ENCODE results near the gene RHOBTB1. TPM values are rescaled to one million over a fixed set of nuclear protein-coding genes. Genes with fewer than 3 reads are reported as not detected.

Gene RHOBTB1
- total RNA-seq, 1 experiment from 2014 or later, result 2.5 TPM

- H2AFZ ChIP-seq (ENCODE audit: low read length), result no peak overlapping the region
- H3K27me3 ChIP-seq (ENCODE audit: insufficient read depth, low read length), result no peaks in the 10 kb centered on the region
- H3K9ac ChIP-seq (ENCODE audit: extremely low read depth, insufficient read length, low read length), result no peak overlapping the region
- no peak overlapping the region for H3T11ph ChIP-seq (ENCODE audit: low read length)
- H3K23ac ChIP-seq (ENCODE audit: insufficient read length, low read depth, low read length), result no peak overlapping the region
- H4K20me1 ChIP-seq (ENCODE audit: control insufficient read depth, insufficient read depth, insufficient read length), result no peaks in the 10 kb centered on the region
- H3K4me2 ChIP-seq (ENCODE audit: insufficient read depth, insufficient read length, low read length), result no peak overlapping the region
- H2BK12ac ChIP-seq (ENCODE audit: insufficient read length, low read depth, low read length), result no peak overlapping the region
- no peak overlapping the region for H4K91ac ChIP-seq (ENCODE audit: insufficient read length, low read depth, low read length)
- Mint-ChIP-seq H3K4me1 (no peaks in the 10 kb centered on the region), H3K36me3 (ENCODE audit: insufficient read depth in 1 of 3, low read depth in 3 of 3) (no peaks in the 10 kb centered on the region), H3K27ac (no peak overlapping the region), H3K27me3 (ENCODE audit: low read depth) (peaks cover 3% of the 10 kb centered on the region; the same call in 1 of the 2 replicates), H3K9me3 (no peaks in the 10 kb centered on the region), H3K4me3 (no peak overlapping the region)
- no peaks in the 10 kb centered on the region for H3K79me2 ChIP-seq (ENCODE audit: insufficient read depth, low read length)
- no peak overlapping the region for H3K18ac ChIP-seq (ENCODE audit: insufficient read length, low read depth, low read length)
- no peak overlapping the region for H4K8ac ChIP-seq (replicated peaks; ENCODE audit: insufficient read length, low read depth, low read length)
- no peak overlapping the region for H4K5ac ChIP-seq (ENCODE audit: insufficient read length, low read depth, low read length)
- no CpG with 5 or more reads among the region's 7 CpGs for WGBS (ENCODE audit: extremely low coverage, insufficient read length, low lambda C conversion rate)
- no peaks in the 10 kb centered on the region for H3K23me2 ChIP-seq (ENCODE audit: insufficient read length, low read depth, low read length, poor library complexity, severe bottlenecking)
- no peak overlapping the region for H2BK15ac ChIP-seq (ENCODE audit: low read depth, low read length)
- H3K4ac ChIP-seq (ENCODE audit: low read depth, low read length), result no peak overlapping the region
- no peak overlapping the region for H3K14ac ChIP-seq (ENCODE audit: insufficient read depth, low read length)
- H2BK120ac ChIP-seq (ENCODE audit: low read depth, low read length, poor library complexity, severe bottlenecking), result no peak overlapping the region
- no peak overlapping the region for H2BK20ac ChIP-seq (ENCODE audit: low read depth, low read length, poor library complexity, severe bottlenecking)
- no peak for DNase-seq
- H3K9me3 ChIP-seq (ENCODE audit: control insufficient read depth, low read depth, low read length), result no peaks in the 10 kb centered on the region
- TF ChIP-seq CTCF (conservative IDR thresholded peaks at IDR 0.05), result no peak
- H2BK5ac ChIP-seq (ENCODE audit: insufficient read length, low read length), result no peak overlapping the region
- no peak overlapping the region for H3K27ac ChIP-seq (ENCODE audit: insufficient read length, low read depth, low read length)
- H3K56ac ChIP-seq (ENCODE audit: insufficient read length, low read depth, low read length), result no peak overlapping the region
- no peaks in the 10 kb centered on the region for H3K79me1 ChIP-seq (ENCODE audit: insufficient read depth, low read depth, low read length, poor library complexity, severe bottlenecking)
- no peaks in the 10 kb centered on the region for H3K4me1 ChIP-seq (ENCODE audit: insufficient read depth, low read length)
- no peak overlapping the region for H2AK5ac ChIP-seq (ENCODE audit: insufficient read length, low read length)
These were observed 8.8 kb upstream of the RHOBTB1 start for GRCh38 chr10:60952846-60953220.

Measured in H9 (cell line).